GM12874 (cell line): ENCODE results near the gene ZFP42.

Experiments used
- CTCF ChIP-seq: IDR thresholded peaks from 2 replicates; pipeline ENCODE4 v1.5.1; 2011; ENCODE audit warnings: low read depth, mild to moderate bottlenecking, control low read depth, low read length, moderate library complexity; ENCODE audit not compliant: insufficient read depth

The ZFP42 gene

GRCh38 chr4:188023682-188024081 lies 28.1 kb downstream of the ZFP42 start:
- TF ChIP-seq CTCF = no peak

GRCh38 chr4:188025476-188025875 lies 29.9 kb downstream of the ZFP42 start:
- TF ChIP-seq CTCF = no peak

GRCh38 chr4:188029114-188029513 lies 33.5 kb downstream of the ZFP42 start:
- no peak for TF ChIP-seq CTCF

- TF ChIP-seq CTCF = no peak
Measured at GRCh38 chr4:188030401-188030800, 34.8 kb downstream of the ZFP42 start.

- no peak for TF ChIP-seq CTCF
Measured at GRCh38 chr4:188031751-188032150, 36.2 kb downstream of the ZFP42 start.

DNA sequence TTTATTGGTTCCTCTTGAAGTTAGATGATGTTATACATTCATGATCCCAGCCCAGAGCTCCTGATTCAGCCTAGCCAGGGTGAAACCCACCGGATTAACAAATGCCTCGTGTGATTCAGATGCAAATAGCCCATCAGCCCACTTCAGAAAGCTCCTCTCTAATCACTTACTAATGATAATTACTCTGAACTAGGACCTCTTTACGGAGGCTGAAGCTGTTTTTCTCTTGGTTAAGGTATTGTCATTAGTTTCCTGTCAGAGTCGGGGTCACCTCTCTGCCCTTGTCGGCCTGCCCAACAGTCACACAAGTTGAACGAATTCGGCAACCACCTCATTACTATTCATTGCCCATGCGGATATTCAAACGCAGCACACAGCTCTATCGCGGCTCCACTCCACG lies 36.6 kb downstream of the ZFP42 start:
- TF ChIP-seq CTCF = no peak

GRCh38 chr4:188032583-188032982 lies 37.0 kb downstream of the ZFP42 start:
- no peak for TF ChIP-seq CTCF
